A172 (cell line): Measurements from ENCODE around the gene SUCLG2. TPM values are rescaled to one million over a fixed set of nuclear protein-coding genes. Genes with fewer than 3 reads are reported as not detected.

Experiments
- DNase-seq: peaks from one replicate; pipeline ENCODE4 v3.0.0-alpha.2; 2015; ENCODE audit warnings: low spot score
- total RNA-seq: library from RNA; depleted of rRNA; stranded (reverse); fragments of >200 nt; shearing (Covaris generic); gene quantifications from 2 replicates; pipeline ENCODE4 v1.2.3, GENCODE V29; 2014

The SUCLG2 gene
- total RNA-seq, 1 experiment from 2014 or later = 75.2 TPM

GRCh38 chr3:67648701-67649100 lies 5.7 kb downstream of the SUCLG2 start:
- DNase-seq = peak; percentile 9

GRCh38 chr3:67648229-67648628 lies 6.2 kb downstream of the SUCLG2 start:
- peak; percentile 7 for DNase-seq

GRCh38 chr3:67647390-67647878 lies 7.0 kb downstream of the SUCLG2 start:
- peak; percentile 98 for DNase-seq

- DNase-seq = peak; percentile 86
Observed at GRCh38 chr3:67646586-67647234, 7.7 kb downstream of the SUCLG2 start.

- no peak for DNase-seq
Observed at GRCh38 chr3:67644827-67645226, 9.6 kb downstream of the SUCLG2 start.

- no peak for DNase-seq
Observed at GRCh38 chr3:67642734-67643133, 11.7 kb downstream of the SUCLG2 start.

- DNase-seq = no peak
Observed at GRCh38 chr3:67642190-67642589, 12.2 kb downstream of the SUCLG2 start.

- no peak for DNase-seq
Observed at GRCh38 chr3:67641451-67641850, 13.0 kb downstream of the SUCLG2 start.

- DNase-seq = no peak
Observed at GRCh38 chr3:67640023-67640660, 14.3 kb downstream of the SUCLG2 start.

GRCh38 chr3:67637255-67637900 lies 17.0 kb downstream of the SUCLG2 start:
- no peak for DNase-seq

GRCh38 chr3:67635806-67636205 lies 18.6 kb downstream of the SUCLG2 start:
- no peak for DNase-seq

GRCh38 chr3:67635257-67635656 lies 19.2 kb downstream of the SUCLG2 start:
- DNase-seq = peak; percentile 59

GRCh38 chr3:67630666-67631362 lies 23.6 kb downstream of the SUCLG2 start:
- no peak for DNase-seq

- DNase-seq = no peak
Observed at GRCh38 chr3:67624687-67625086, 29.7 kb downstream of the SUCLG2 start.

- DNase-seq = no peak
Observed at GRCh38 chr3:67624078-67624477, 30.3 kb downstream of the SUCLG2 start.

- DNase-seq = no peak
Observed at GRCh38 chr3:67622652-67623051, 31.8 kb downstream of the SUCLG2 start.

GRCh38 chr3:67620869-67621268 lies 33.5 kb downstream of the SUCLG2 start:
- no peak for DNase-seq

GRCh38 chr3:67619991-67620390 lies 34.4 kb downstream of the SUCLG2 start:
- no peak for DNase-seq

GRCh38 chr3:67617518-67617917 lies 36.9 kb downstream of the SUCLG2 start:
- DNase-seq = no peak

- DNase-seq = no peak
Observed at GRCh38 chr3:67616046-67616445, 38.4 kb downstream of the SUCLG2 start.

GRCh38 chr3:67614195-67614594 lies 40.2 kb downstream of the SUCLG2 start:
- no peak for DNase-seq

GRCh38 chr3:67610458-67610857 lies 44.0 kb downstream of the SUCLG2 start:
- peak; percentile 45 for DNase-seq
